ENCODE data around the gene NOTCH1.
A peak's percentile ranks its signal among the peaks of the same experiment; 100 is the strongest.

Gene NOTCH1

GRCh38 chr9:136499935-136500910, 45.6 kb downstream of the NOTCH1 start:
- no peak for DNase-seq

- no peak for DNase-seq
Measured at GRCh38 chr9:136499071-136499934, 46.5 kb downstream of the NOTCH1 start.

GRCh38 chr9:136497916-136498695, 47.7 kb downstream of the NOTCH1 start:
- no peak for DNase-seq

GRCh38 chr9:136496801-136497620, 48.8 kb downstream of the NOTCH1 start:
- no peak for DNase-seq

GRCh38 chr9:136496181-136496580, 49.7 kb downstream of the NOTCH1 start:
- DNase-seq = no peak

- DNase-seq = no peak
Measured at GRCh38 chr9:136495238-136495800, 50.5 kb downstream of the NOTCH1 start.

GRCh38 chr9:136494531-136495215, 51.2 kb downstream of the NOTCH1 start:
- DNase-seq = no peak

GRCh38 chr9:136494012-136494411, 51.8 kb downstream of the NOTCH1 start:
- DNase-seq = no peak

- no peak for DNase-seq
Measured at GRCh38 chr9:136493567-136493971, 52.3 kb downstream of the NOTCH1 start.

- no peak for DNase-seq
Measured at GRCh38 chr9:136492978-136493522, 52.8 kb downstream of the NOTCH1 start.

- no peak for DNase-seq
Measured at GRCh38 chr9:136489731-136490130, 56.1 kb downstream of the NOTCH1 start.

- DNase-seq = peak; percentile 50 to 64 (median 58)
Measured at GRCh38 chr9:136488247-136489214, 57.3 kb downstream of the NOTCH1 start.

- no peak for DNase-seq
Measured at GRCh38 chr9:136487672-136488071, 58.2 kb downstream of the NOTCH1 start.

GRCh38 chr9:136486823-136487620, 58.8 kb downstream of the NOTCH1 start:
- no peak for DNase-seq

- DNase-seq = no peak
Measured at GRCh38 chr9:136486131-136486530, 59.7 kb downstream of the NOTCH1 start.

- peak; percentile 67 to 78 (median 75) for DNase-seq
Measured at GRCh38 chr9:136485049-136486045, 60.5 kb downstream of the NOTCH1 start.

Data from T-helper 2 cell (primary cell).